Memory B cell (primary cell): ENCODE data around the gene PKDREJ.
A peak's percentile ranks its signal among the peaks of the same experiment; 100 is the strongest.
"Not testable (repeated sequence)": the region's sequence is repeated elsewhere in the genome, so short reads cannot be mapped to it uniquely, and the experiment has no call there.

Experiments
- ATAC-seq: fragments of 150-1000 bp; cut with Tn5 transposase; 2 replicates; pipeline ENCODE4 v1.10.0; 2021; ENCODE audit warnings: low read depth, mild to moderate bottlenecking, moderate library complexity
- DNase-seq, 2 donors: peaks; one replicate each; pipeline ENCODE4 v3.0.0; 2022; ENCODE audit warnings: low spot score in 2 of 2
- H3K27ac Mint-ChIP-seq: one replicate; pipeline ENCODE4 v1.8.0; 2022; ENCODE audit warnings: mild to moderate bottlenecking, moderate library complexity, mixed read lengths
- H3K27me3 Mint-ChIP-seq: one replicate; pipeline ENCODE4 v1.8.0; 2022; ENCODE audit warnings: mixed read lengths
- H3K36me3 Mint-ChIP-seq: one replicate; pipeline ENCODE4 v1.8.0; 2022; ENCODE audit warnings: mild to moderate bottlenecking, mixed read lengths
- H3K4me1 Mint-ChIP-seq: one replicate; pipeline ENCODE4 v1.8.0; 2022; ENCODE audit warnings: mixed read lengths
- H3K4me3 Mint-ChIP-seq: one replicate; pipeline ENCODE4 v1.8.0; 2022; ENCODE audit warnings: mild to moderate bottlenecking, moderate library complexity, mixed read lengths
- H3K9me3 Mint-ChIP-seq: one replicate; pipeline ENCODE4 v1.8.0; 2022; ENCODE audit warnings: mixed read lengths

PKDREJ gene

GRCh38 chr22:46280999-46281623 lies 18.0 kb upstream of the PKDREJ start:
- Mint-ChIP-seq H3K27ac (peak overlapping the region; percentile 49), H3K4me3 (no peak overlapping the region), H3K4me1 (peaks cover 16% of the 10 kb centered on the region), H3K36me3 (peaks cover 12% of the 10 kb centered on the region), H3K9me3 (no peaks in the 10 kb centered on the region), H3K27me3 (no peaks in the 10 kb centered on the region)
- DNase-seq (peak in 1 of 2 donors; percentile 22), ATAC-seq (peak; percentile 95)

- ATAC-seq (no peak), DNase-seq (no peak)
- H3K4me3 Mint-ChIP-seq = peak overlapping the region; percentile 39
- H3K36me3 Mint-ChIP-seq = peaks cover 20% of the 10 kb centered on the region
- H3K9me3 Mint-ChIP-seq = no peaks in the 10 kb centered on the region
- H3K4me1 Mint-ChIP-seq = peaks cover 16% of the 10 kb centered on the region
- peak overlapping the region; percentile 49 for H3K27ac Mint-ChIP-seq
- H3K27me3 Mint-ChIP-seq = no peaks in the 10 kb centered on the region
Observed at GRCh38 chr22:46280063-46280817, 17.1 kb upstream of the PKDREJ start.

GRCh38 chr22:46278656-46279645 lies 15.8 kb upstream of the PKDREJ start:
- peaks cover 16% of the 10 kb centered on the region for H3K4me1 Mint-ChIP-seq
- no peaks in the 10 kb centered on the region for H3K27me3 Mint-ChIP-seq
- H3K27ac Mint-ChIP-seq = no peak overlapping the region
- ATAC-seq (no peak), DNase-seq (no peak)
- peaks cover 18% of the 10 kb centered on the region for H3K36me3 Mint-ChIP-seq
- no peaks in the 10 kb centered on the region for H3K9me3 Mint-ChIP-seq
- no peak overlapping the region for H3K4me3 Mint-ChIP-seq

- ATAC-seq (no peak), DNase-seq (no peak)
- Mint-ChIP-seq H3K4me3 (no peak overlapping the region), H3K4me1 (peaks cover 16% of the 10 kb centered on the region), H3K36me3 (peaks cover 16% of the 10 kb centered on the region), H3K27me3 (no peaks in the 10 kb centered on the region), H3K27ac (no peak overlapping the region), H3K9me3 (no peaks in the 10 kb centered on the region)
Observed at GRCh38 chr22:46276563-46276962, 13.4 kb upstream of the PKDREJ start.

- H3K4me3 Mint-ChIP-seq = no peak overlapping the region
- peaks cover 8% of the 10 kb centered on the region for H3K4me1 Mint-ChIP-seq
- H3K9me3 Mint-ChIP-seq = no peaks in the 10 kb centered on the region
- no peak overlapping the region for H3K27ac Mint-ChIP-seq
- DNase-seq (no peak), ATAC-seq (no peak)
- peaks cover 16% of the 10 kb centered on the region for H3K36me3 Mint-ChIP-seq
- H3K27me3 Mint-ChIP-seq = no peaks in the 10 kb centered on the region
Observed at GRCh38 chr22:46275455-46276122, 12.4 kb upstream of the PKDREJ start.

GRCh38 chr22:46274381-46274780 lies 11.2 kb upstream of the PKDREJ start:
- Mint-ChIP-seq H3K36me3 (peaks cover 15% of the 10 kb centered on the region), H3K27me3 (no peaks in the 10 kb centered on the region), H3K4me1 (peaks cover 5% of the 10 kb centered on the region), H3K27ac (no peak overlapping the region), H3K4me3 (no peak overlapping the region), H3K9me3 (no peaks in the 10 kb centered on the region)
- ATAC-seq (no peak), DNase-seq (no peak)

- Mint-ChIP-seq H3K27ac (no peak overlapping the region), H3K27me3 (no peaks in the 10 kb centered on the region), H3K36me3 (peaks cover 15% of the 10 kb centered on the region), H3K9me3 (no peaks in the 10 kb centered on the region), H3K4me1 (peaks cover 5% of the 10 kb centered on the region), H3K4me3 (no peak overlapping the region)
- no peak for ATAC-seq
- no peak for DNase-seq
Observed at GRCh38 chr22:46273432-46274148, 10.4 kb upstream of the PKDREJ start.

- Mint-ChIP-seq H3K4me3 (no peak overlapping the region), H3K36me3 (peaks cover 11% of the 10 kb centered on the region), H3K9me3 (no peaks in the 10 kb centered on the region), H3K27ac (no peak overlapping the region), H3K27me3 (no peaks in the 10 kb centered on the region), H3K4me1 (peaks cover 6% of the 10 kb centered on the region)
- ATAC-seq (no peak), DNase-seq (no peak)
Observed at GRCh38 chr22:46272762-46273431, 9.8 kb upstream of the PKDREJ start.

- peaks cover 9% of the 10 kb centered on the region for H3K4me1 Mint-ChIP-seq
- H3K4me3 Mint-ChIP-seq = no peak overlapping the region
- ATAC-seq (no peak), DNase-seq (no peak)
- peaks cover 11% of the 10 kb centered on the region for H3K36me3 Mint-ChIP-seq
- H3K27ac Mint-ChIP-seq = no peak overlapping the region
- no peaks in the 10 kb centered on the region for H3K27me3 Mint-ChIP-seq
- no peaks in the 10 kb centered on the region for H3K9me3 Mint-ChIP-seq
Observed at GRCh38 chr22:46272196-46272595, 9.1 kb upstream of the PKDREJ start.

- no peak overlapping the region for H3K27ac Mint-ChIP-seq
Observed at GRCh38 chr22:46269564-46269963, 6.4 kb upstream of the PKDREJ start.

GRCh38 chr22:46267431-46268279 lies 4.5 kb upstream of the PKDREJ start, which contains the start of gene TTC38:
Gene TTC38, plus strand, starts transcription at chr22:46268008. Its CDS starts 32 bp downstream, at chr22:46268040.
- peaks cover 10% of the 10 kb centered on the region for H3K27me3 Mint-ChIP-seq
- no peaks in the 10 kb centered on the region for H3K9me3 Mint-ChIP-seq
- H3K27ac Mint-ChIP-seq = peak within 1 kb of the TSS; percentile 35
- H3K4me1 Mint-ChIP-seq = peaks cover 10% of the 10 kb centered on the region
- peak; percentile 22 to 53 for DNase-seq
- peak; percentile 81 for ATAC-seq
- H3K36me3 Mint-ChIP-seq = no peaks in the 10 kb centered on the region
- H3K4me3 Mint-ChIP-seq = peak within 1 kb of the TSS; percentile 88

More at GRCh38 chr22:46269564-46269963, 6.4 kb upstream of the PKDREJ start:
- peaks cover 1% of the 10 kb centered on the region for H3K36me3 Mint-ChIP-seq
- H3K27me3 Mint-ChIP-seq = no peaks in the 10 kb centered on the region
- H3K4me3 Mint-ChIP-seq = peak overlapping the region; percentile 65
- DNase-seq (no peak), ATAC-seq (no peak)
- H3K4me1 Mint-ChIP-seq = peaks cover 10% of the 10 kb centered on the region
- H3K9me3 Mint-ChIP-seq = no peaks in the 10 kb centered on the region

- H3K4me3 Mint-ChIP-seq, DNase-seq, H3K27ac Mint-ChIP-seq, H3K36me3 Mint-ChIP-seq, ATAC-seq, H3K9me3 Mint-ChIP-seq: not testable (repeated sequence)
- H3K27me3 Mint-ChIP-seq = peaks cover 14% of the 10 kb centered on the region
- peaks cover 10% of the 10 kb centered on the region for H3K4me1 Mint-ChIP-seq
Observed at GRCh38 chr22:46265627-46266026, 2.5 kb upstream of the PKDREJ start.
